HT-29 (cell line): ENCODE data around the gene PTPRN2. TPM values are rescaled to one million over a fixed set of nuclear protein-coding genes. Genes with fewer than 3 reads are reported as not detected.
A peak's percentile ranks its signal among the peaks of the same experiment; 100 is the strongest.

Source experiments
- DNase-seq: peaks from one replicate; pipeline ENCODE4 v3.0.0-alpha.2; 2015; ENCODE audit warnings: low spot score
- total RNA-seq: library from RNA; depleted of rRNA; stranded (reverse); fragments of >200 nt; shearing (Covaris generic); gene quantifications from 2 replicates; pipeline ENCODE4 v1.2.3, GENCODE V29; 2014

PTPRN2 gene
- total RNA-seq, 1 experiment from 2014 or later, result 1.7 TPM

GRCh38 chr7:158018098-158018762 is 569.4 kb downstream of the PTPRN2 start:
- DNase-seq, result no peak

- no peak for DNase-seq
Observed at GRCh38 chr7:158017111-158018097, 570.2 kb downstream of the PTPRN2 start.

- DNase-seq, result no peak
Observed at GRCh38 chr7:158016180-158017097, 571.2 kb downstream of the PTPRN2 start.

GRCh38 chr7:158015403-158016179 is 572.0 kb downstream of the PTPRN2 start:
- DNase-seq, result no peak

GRCh38 chr7:158014976-158015375 is 572.6 kb downstream of the PTPRN2 start:
- DNase-seq, result no peak

- DNase-seq, result peak; percentile 39
Observed at GRCh38 chr7:158013085-158013668, 574.4 kb downstream of the PTPRN2 start.

- no peak for DNase-seq
Observed at GRCh38 chr7:158011941-158012340, 575.7 kb downstream of the PTPRN2 start.

- no peak for DNase-seq
Observed at GRCh38 chr7:158010961-158011693, 576.5 kb downstream of the PTPRN2 start.

GRCh38 chr7:158009886-158010285 is 577.7 kb downstream of the PTPRN2 start:
- DNase-seq, result no peak

- DNase-seq, result no peak
Observed at GRCh38 chr7:158008267-158008666, 579.4 kb downstream of the PTPRN2 start.

- DNase-seq, result no peak
Observed at GRCh38 chr7:158007697-158008257, 579.8 kb downstream of the PTPRN2 start.

GRCh38 chr7:158006841-158007696 is 580.6 kb downstream of the PTPRN2 start:
- DNase-seq, result no peak

GRCh38 chr7:158005531-158005930 is 582.1 kb downstream of the PTPRN2 start:
- no peak for DNase-seq

GRCh38 chr7:158004123-158004490 is 583.5 kb downstream of the PTPRN2 start:
- DNase-seq, result no peak

GRCh38 chr7:158003441-158004122 is 584.0 kb downstream of the PTPRN2 start:
- no peak for DNase-seq

- no peak for DNase-seq
Observed at GRCh38 chr7:158002486-158003080, 585.0 kb downstream of the PTPRN2 start.

- DNase-seq, result no peak
Observed at GRCh38 chr7:158001621-158002320, 585.9 kb downstream of the PTPRN2 start.
